HG03342 (cell line): ENCODE measurements around the gene TMEM170B.

Experiments
- ATAC-seq: cut with Tn5 transposase; IDR thresholded peaks from one replicate; pipeline ENCODE4 v1.9.1; 2021; ENCODE audit warnings: mild to moderate bottlenecking, moderate library complexity; ENCODE audit not compliant: unreplicated experiment

TMEM170B gene

GRCh38 chr6:11613858-11614257 is 76.3 kb downstream of the TMEM170B start:
- ATAC-seq, result no peak

- ATAC-seq, result no peak
These were observed 77.1 kb downstream of the TMEM170B start for GRCh38 chr6:11614534-11615213.

- ATAC-seq, result no peak
These were observed 77.7 kb downstream of the TMEM170B start for GRCh38 chr6:11615214-11615602.

GRCh38 chr6:11616200-11616611 is 78.7 kb downstream of the TMEM170B start:
- ATAC-seq, result no peak

- ATAC-seq, result no peak
These were observed 81.0 kb downstream of the TMEM170B start for GRCh38 chr6:11618533-11618932.

GRCh38 chr6:11621119-11621518 is 83.6 kb downstream of the TMEM170B start:
- ATAC-seq, result no peak

- no peak for ATAC-seq
These were observed 84.6 kb downstream of the TMEM170B start for GRCh38 chr6:11622156-11622555.

- no peak for ATAC-seq
These were observed 85.7 kb downstream of the TMEM170B start for GRCh38 chr6:11623272-11623671.

- no peak for ATAC-seq
These were observed 87.8 kb downstream of the TMEM170B start for GRCh38 chr6:11625302-11625701.

- no peak for ATAC-seq
These were observed 88.8 kb downstream of the TMEM170B start for GRCh38 chr6:11626356-11626755.

GRCh38 chr6:11628562-11628961 is 91.0 kb downstream of the TMEM170B start:
- no peak for ATAC-seq

- ATAC-seq, result no peak
These were observed 93.5 kb downstream of the TMEM170B start for GRCh38 chr6:11631008-11631407.

- no peak for ATAC-seq
These were observed 94.0 kb downstream of the TMEM170B start for GRCh38 chr6:11631539-11631938.

- ATAC-seq, result no peak
These were observed 94.7 kb downstream of the TMEM170B start for GRCh38 chr6:11632231-11632630.

- ATAC-seq, result no peak
These were observed 95.4 kb downstream of the TMEM170B start for GRCh38 chr6:11632795-11633511.
